ENCODE results near the gene MAT2B. TPM values are rescaled to one million over a fixed set of nuclear protein-coding genes. Genes with fewer than 3 reads are reported as not detected.

Gene MAT2B
- total RNA-seq, 1 donor = 73.0 TPM

DNA sequence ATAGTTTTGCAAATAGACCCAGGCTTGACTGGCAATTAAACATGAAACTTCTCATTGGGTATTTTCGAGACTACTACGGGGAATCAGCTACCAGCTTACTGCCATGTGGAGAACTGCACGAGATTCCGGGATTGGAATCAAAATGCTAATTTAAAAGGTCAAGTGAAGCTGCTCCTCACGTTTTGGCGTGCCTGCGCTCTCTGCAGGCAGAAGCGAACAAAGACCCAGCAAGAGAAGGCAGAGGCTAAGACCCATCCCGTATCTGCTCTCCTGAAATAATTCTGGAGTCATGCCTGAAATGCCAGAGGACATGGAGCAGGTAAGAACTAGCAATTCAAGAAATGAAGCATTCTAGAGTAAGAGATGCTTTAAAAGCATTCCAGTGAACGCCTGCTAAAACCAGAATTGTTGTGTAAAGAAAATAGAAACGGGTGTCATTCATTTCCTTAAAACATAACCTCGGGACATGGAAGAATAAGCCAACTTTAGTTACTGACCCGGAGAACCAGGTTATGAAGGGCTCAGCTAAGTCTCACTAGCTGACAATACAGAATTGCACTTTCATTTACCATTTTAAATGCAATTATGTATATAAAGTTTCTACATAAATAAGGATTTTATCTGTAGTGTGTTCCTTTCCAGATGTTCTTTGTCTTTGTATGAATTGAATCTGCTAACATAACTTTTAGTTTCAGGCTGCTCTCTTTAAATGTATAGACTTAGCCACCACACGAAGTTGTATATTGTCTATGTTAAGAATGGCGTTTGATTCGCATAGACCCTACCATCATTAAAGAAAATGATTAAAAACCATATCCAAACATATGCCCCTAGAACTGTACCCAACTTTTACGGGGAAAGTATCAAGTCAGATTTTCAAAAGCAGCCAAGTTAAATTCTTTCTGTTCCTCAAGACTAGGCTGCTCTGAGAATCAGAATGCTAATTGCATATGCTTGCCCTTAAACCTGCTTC is 2.0 kb upstream of the MAT2B start:
- peak overlapping the region; percentile 96 for H3K4me3 ChIP-seq (ENCODE audit: low read depth, low read length)
- peak; percentile 87 for DNase-seq (ENCODE audit: low read depth)
- TF ChIP-seq, protein P1, sequence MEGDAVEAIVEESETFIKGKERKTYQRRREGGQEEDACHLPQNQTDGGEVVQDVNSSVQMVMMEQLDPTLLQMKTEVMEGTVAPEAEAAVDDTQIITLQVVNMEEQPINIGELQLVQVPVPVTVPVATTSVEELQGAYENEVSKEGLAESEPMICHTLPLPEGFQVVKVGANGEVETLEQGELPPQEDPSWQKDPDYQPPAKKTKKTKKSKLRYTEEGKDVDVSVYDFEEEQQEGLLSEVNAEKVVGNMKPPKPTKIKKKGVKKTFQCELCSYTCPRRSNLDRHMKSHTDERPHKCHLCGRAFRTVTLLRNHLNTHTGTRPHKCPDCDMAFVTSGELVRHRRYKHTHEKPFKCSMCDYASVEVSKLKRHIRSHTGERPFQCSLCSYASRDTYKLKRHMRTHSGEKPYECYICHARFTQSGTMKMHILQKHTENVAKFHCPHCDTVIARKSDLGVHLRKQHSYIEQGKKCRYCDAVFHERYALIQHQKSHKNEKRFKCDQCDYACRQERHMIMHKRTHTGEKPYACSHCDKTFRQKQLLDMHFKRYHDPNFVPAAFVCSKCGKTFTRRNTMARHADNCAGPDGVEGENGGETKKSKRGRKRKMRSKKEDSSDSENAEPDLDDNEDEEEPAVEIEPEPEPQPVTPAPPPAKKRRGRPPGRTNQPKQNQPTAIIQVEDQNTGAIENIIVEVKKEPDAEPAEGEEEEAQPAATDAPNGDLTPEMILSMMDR (IDR thresholded peaks at IDR 0.05; ENCODE audit: insufficient read depth, low read depth, low read length) = no peak

GRCh38 chr5:163504079-163504931 is 1.1 kb upstream of the MAT2B start:
- DNase-seq (ENCODE audit: low read depth) = peak; percentile 86
- TF ChIP-seq, protein P1 (IDR thresholded peaks at IDR 0.05; ENCODE audit: insufficient read depth, low read depth, low read length) = no peak
- peak overlapping the region; percentile 96 for H3K4me3 ChIP-seq (ENCODE audit: low read depth, low read length)

DNA sequence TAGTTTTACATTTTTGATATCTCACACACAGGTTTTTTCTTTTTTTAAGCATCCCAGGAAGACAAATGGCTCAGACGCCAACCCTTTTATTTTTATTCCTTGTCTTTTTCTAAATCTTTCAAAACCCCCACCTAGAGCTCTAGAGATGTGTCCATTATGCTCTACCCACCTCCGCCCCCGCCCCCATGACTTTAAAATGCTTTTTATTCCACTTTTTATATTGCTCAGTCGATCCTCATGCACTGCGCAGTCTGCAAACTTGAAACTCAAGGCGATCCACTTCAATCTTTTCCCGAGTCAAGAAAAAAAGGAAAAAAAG is 411 bp upstream of the MAT2B start:
- no peak for DNase-seq (ENCODE audit: low read depth)
- H3K4me3 ChIP-seq (ENCODE audit: low read depth, low read length) = peak overlapping the region; percentile 96
- TF ChIP-seq, protein P1 (IDR thresholded peaks at IDR 0.05; ENCODE audit: insufficient read depth, low read depth, low read length) = no peak

DNA sequence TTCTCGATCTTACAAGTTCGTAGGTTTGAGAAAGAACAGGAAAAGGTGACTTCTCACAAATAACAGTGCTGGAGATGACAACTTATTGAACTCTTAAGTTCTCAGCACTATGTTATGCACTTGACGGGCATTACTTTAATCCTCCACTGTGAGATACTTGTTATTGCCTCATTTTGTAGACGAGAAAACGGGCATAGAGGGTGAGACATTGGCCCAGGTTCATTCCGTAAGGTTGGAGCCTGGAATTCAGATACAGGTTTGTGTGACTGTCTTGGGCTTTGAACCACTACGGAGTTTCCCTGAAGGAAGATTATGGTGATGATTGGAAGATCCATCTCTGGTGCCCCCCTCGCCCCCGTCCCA is 657 bp downstream of the MAT2B start:
- TF ChIP-seq, protein P1 (IDR thresholded peaks at IDR 0.05; ENCODE audit: insufficient read depth, low read depth, low read length) = no peak
- peak overlapping the region; percentile 96 for H3K4me3 ChIP-seq (ENCODE audit: low read depth, low read length)
- no peak for DNase-seq (ENCODE audit: low read depth)

- TF ChIP-seq, protein P1 (IDR thresholded peaks at IDR 0.05; ENCODE audit: insufficient read depth, low read depth, low read length) = no peak
- DNase-seq (ENCODE audit: low read depth) = peak; percentile 56
- H3K4me3 ChIP-seq (ENCODE audit: low read depth, low read length) = peak overlapping the region; percentile 96
These were observed 1.3 kb downstream of the MAT2B start for GRCh38 chr5:163506726-163507125.

GRCh38 chr5:163508753-163509152 is 3.3 kb downstream of the MAT2B start:
- DNase-seq (ENCODE audit: low read depth) = no peak
- TF ChIP-seq, protein P1 (IDR thresholded peaks at IDR 0.05; ENCODE audit: insufficient read depth, low read depth, low read length) = no peak
- peak overlapping the region; percentile 96 for H3K4me3 ChIP-seq (ENCODE audit: low read depth, low read length)
